T follicular helper cell (primary cell): Measurements from ENCODE around the gene PNMA8C.
"Not testable (repeated sequence)": the region's sequence is repeated elsewhere in the genome, so short reads cannot be mapped to it uniquely, and the experiment has no call there.

Experiments used
- DNase-seq: peaks from one replicate; pipeline ENCODE4 v3.0.0-alpha.2; 2020; ENCODE audit warnings: low read depth

Gene PNMA8C

GRCh38 chr19:46447006-46447405, 18.3 kb upstream of the PNMA8C start:
- DNase-seq: no peak

- no peak for DNase-seq
These were observed 17.3 kb upstream of the PNMA8C start for GRCh38 chr19:46446021-46446420.

- DNase-seq: no peak
These were observed 14.2 kb upstream of the PNMA8C start for GRCh38 chr19:46442808-46443450.

- DNase-seq: no peak
These were observed 13.1 kb upstream of the PNMA8C start for GRCh38 chr19:46441866-46442265.

- DNase-seq: not testable (repeated sequence)
These were observed 7.0 kb upstream of the PNMA8C start for GRCh38 chr19:46435689-46436088.

GRCh38 chr19:46435009-46435408, 6.3 kb upstream of the PNMA8C start:
- DNase-seq: no peak

GRCh38 chr19:46433470-46433869, 4.7 kb upstream of the PNMA8C start:
- not testable (repeated sequence) for DNase-seq

- no peak for DNase-seq
These were observed 3.1 kb upstream of the PNMA8C start for GRCh38 chr19:46431824-46432223.

GRCh38 chr19:46429999-46430398, 1.3 kb upstream of the PNMA8C start:
- no peak for DNase-seq

- no peak for DNase-seq
These were observed 1.2 kb downstream of the PNMA8C start for GRCh38 chr19:46427518-46428045.

- no peak for DNase-seq
These were observed 2.1 kb downstream of the PNMA8C start for GRCh38 chr19:46426506-46427162.

GRCh38 chr19:46426035-46426505, 2.7 kb downstream of the PNMA8C start:
- DNase-seq: no peak

- no peak for DNase-seq
These were observed 5.5 kb downstream of the PNMA8C start for GRCh38 chr19:46423188-46423587.

- no peak for DNase-seq
These were observed 6.4 kb downstream of the PNMA8C start for GRCh38 chr19:46422344-46422743.

GRCh38 chr19:46420056-46420455, 8.7 kb downstream of the PNMA8C start:
- DNase-seq: no peak

GRCh38 chr19:46415804-46416709, 12.7 kb downstream of the PNMA8C start:
- not testable (repeated sequence) for DNase-seq

- DNase-seq: not testable (repeated sequence)
These were observed 13.8 kb downstream of the PNMA8C start for GRCh38 chr19:46414899-46415298.

GRCh38 chr19:46413262-46414031, 15.3 kb downstream of the PNMA8C start, which contains the start of gene CCDC8:
Gene CCDC8, minus strand, starts transcription at chr19:46413564. Its CDS starts 754 bp downstream, at chr19:46412810.
- DNase-seq: no peak

- DNase-seq: no peak
These were observed 16.0 kb downstream of the PNMA8C start for GRCh38 chr19:46412650-46413261.

- DNase-seq: no peak
These were observed 16.6 kb downstream of the PNMA8C start for GRCh38 chr19:46411925-46412649.
